T-helper 9 cell (primary cell): ENCODE data around the gene RPS18.

Experiments used
- DNase-seq: peaks from one replicate; pipeline ENCODE4 v3.0.0-alpha.2; 2020

Gene RPS18

DNA sequence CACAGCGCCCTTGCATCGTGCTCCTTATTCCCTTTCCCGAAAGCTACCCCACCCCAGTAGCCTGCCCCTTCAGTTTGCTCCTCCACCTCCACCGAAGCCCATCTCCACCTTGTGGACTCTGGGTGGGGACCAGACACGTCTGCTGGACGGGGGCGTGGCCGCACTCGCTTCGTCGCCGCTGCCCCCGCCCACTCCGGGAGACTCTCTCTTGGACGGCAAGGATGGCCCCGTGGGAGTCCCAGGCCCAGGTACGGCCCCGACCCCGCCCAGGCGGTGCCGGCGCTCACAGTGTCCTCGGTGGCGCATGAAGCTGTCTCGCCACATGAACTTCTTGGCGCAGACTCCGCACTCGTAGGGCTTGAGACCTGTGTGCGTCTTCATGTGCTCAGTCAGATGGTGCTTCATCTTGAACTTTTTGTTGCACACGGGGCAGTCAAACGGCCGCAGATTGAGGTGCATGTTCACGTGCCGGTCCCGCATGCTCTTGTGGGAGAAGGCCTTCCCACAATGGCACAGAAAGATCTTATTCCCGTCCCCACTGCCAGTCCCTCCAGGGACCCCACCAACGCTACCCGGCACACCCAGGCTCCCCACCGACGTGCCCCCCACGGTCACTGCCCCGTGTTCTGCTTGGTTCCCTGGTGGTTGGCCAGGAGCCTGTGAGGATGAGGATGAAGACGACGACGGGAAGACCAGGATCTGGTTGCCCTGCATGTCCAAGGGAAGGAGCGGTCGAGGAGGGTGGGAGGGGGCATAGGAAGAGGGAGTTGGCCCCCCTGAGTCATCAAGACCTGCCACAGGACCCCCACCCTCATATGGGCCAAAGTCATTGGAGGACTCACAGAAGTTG is 43.3 kb downstream of the RPS18 start:
- DNase-seq, result no peak

DNA sequence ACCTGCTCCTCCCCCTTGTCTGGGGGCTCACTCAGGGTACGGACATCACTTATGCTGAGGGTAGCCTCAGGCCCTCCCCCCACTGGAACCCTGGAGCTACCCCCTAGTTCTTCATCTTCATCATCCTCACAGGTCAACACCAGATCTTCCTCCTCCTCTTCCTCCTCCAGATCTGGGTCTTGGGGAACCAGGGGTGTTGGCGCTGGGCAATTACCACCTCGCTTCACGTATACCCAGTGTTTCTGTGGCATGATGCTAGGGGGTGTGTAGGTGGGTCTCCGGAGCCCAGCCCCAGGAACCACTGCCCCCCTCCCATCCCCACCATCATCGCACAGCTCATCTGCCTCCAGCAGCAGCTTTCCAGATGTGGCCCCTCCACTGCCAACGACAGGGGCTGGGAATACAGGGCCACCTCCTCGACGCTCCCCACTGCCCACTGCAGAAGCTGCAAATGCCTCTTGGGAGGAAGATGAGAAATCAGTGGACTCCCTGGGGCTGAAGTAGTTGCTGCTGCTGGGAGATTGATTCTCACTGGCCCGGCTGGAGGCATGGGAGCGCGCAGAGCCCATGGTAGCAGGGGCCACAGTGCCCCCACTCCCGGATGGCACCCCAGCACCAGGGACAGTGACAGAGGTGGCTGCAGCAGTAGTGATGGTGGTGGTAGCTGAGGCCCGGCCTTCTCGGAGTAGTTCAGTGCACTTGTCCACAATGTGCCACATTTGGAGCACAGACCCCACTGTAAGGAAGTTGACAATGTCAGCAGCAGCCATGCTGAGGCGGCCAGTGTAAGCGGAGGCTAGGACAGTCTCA is 44.1 kb downstream of the RPS18 start:
- DNase-seq, result no peak

DNA sequence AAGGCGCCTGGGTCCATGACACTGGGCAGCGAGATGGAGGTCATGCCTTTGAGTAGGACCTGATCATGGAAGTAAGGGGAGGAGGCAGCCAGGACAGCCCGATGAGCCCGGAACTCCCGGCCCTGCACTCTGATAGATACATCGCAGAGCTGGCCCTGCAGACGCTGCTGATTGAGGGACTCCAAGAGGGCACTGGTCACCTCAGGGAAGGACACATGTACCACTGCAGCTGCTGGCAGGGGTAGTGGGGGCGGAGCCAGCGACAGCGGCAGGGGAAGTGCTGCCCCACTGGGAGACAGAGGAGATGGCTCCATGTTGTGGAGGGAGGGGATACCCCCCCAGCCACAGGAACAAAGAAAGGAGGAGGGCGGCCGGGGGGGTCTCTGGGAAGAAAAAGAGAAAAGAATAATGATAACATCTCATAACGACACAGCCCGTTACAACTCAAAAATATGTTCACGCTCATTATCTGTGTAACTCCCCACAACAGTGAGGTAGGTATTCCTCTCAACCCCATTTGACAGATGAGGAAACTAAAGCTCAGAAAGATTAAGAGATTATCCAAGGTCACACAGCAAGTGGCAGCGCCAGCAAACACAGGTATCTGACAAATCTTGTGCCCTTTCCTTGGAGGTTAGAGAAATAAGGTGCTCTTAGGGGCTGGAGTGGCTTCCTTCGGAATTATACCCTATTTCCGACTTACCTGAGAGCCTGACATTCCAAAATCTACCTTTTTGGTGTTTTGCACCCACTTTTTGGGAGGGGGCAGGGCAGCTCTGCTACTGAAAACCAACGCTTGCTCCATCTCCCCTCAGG is 44.9 kb downstream of the RPS18 start:
- DNase-seq, result no peak

DNA sequence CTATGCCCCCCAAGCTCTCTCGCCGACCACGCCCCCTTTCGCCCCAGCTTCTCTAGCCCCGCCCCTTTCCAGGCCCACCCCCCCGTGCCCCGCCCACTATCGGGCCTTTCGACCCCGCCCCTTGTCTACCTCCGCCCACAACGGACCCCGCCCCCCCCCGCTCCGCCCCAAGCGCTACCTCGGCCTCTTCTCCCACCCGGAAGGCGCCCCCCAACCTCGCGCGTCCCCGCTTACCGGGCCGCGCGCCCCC is 45.5 kb downstream of the RPS18 start:
- DNase-seq, result no peak

DNA sequence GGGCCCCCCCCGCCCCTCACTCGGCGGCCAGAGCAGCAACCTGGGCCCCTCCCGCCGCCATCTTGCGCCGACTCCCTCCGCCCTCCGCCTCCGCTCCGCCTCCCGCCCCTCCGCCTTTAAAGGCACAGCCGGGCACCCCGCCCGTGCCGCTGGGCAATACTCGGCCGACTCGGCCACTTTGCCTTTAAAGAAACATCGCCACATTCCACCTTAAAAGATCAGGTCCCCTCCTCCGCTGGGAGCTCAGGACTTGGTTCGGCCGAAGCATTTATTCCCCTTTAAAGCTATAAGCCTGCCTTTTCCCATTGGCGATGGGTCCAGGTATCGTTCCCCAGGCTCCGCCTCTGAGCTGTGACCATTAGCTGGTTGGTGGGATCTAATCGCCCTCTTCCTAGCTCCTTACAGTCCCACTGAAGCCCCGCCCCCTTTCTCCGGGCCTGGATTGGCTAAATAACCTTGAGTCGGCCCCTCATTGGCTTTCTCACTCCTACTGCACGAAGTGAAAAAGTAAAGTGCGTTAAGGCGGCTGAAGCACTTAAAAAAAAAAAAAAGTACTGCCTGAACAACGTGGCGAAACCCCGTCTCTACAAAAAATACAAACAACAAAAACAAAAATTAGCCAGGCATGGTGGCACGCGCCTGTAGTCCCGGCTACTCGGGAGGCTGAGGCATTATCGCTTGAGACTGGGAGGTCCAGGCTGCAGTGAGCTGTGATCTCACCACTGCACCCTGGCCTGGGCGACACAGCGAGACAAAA is 46.0 kb downstream of the RPS18 start, which contains the start of gene ZBTB22:
TSS of gene ZBTB22 (minus strand) at position 76 of the 757 bp plus-strand sequence. CDS start 828 bp downstream, outside the sequence.
- peak; percentile 93 for DNase-seq

DNA sequence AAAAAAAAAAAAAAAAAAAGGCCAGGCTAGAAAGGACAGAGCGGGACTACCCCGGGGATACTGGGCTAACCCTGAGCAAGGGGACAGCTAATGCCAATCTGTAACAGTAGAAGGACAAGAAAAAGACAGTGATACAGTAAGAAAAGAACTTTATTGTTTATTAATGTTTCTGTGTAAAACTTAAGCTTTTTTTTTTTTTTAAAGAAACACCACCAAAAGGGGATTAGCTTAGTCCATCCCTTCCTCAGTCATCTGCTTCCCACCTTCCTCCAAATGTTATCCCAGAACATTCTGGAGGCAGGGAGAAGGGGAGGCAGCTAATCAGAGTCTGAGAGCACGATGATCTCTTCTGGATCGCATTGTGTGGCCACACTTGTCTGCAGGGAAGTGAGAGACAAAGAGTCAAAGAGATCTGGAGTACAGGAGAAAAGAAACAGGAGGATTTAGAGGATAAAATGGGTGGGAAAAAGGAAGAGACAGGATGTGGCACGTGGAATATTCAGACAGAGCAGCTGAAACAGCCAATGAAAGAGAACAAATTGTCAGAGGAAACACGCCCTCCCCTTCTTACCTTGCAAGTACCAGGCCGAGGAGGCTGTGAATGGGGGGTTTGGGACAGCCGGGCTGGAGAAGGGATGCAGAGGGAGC is 46.7 kb downstream of the RPS18 start:
- DNase-seq, result no peak

DNA sequence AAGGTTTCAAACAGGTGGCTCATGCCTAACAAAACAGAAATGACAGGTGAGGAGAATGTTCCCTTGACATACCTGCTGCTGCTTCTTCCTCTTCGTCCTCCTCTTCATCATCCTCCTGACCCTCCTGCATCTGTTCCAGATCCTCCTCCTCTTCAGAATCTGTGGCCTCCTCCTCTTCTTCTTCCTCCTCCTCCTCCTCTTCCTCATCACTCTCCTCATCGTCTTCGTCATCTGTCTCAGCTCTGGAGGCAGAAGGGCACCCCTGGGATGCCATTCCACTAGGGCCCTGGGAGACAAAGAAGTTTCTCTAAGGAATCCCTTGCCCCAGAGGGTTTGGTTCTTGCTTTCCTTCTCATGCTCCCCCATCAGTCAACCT is 48.1 kb downstream of the RPS18 start:
- DNase-seq, result no peak

DNA sequence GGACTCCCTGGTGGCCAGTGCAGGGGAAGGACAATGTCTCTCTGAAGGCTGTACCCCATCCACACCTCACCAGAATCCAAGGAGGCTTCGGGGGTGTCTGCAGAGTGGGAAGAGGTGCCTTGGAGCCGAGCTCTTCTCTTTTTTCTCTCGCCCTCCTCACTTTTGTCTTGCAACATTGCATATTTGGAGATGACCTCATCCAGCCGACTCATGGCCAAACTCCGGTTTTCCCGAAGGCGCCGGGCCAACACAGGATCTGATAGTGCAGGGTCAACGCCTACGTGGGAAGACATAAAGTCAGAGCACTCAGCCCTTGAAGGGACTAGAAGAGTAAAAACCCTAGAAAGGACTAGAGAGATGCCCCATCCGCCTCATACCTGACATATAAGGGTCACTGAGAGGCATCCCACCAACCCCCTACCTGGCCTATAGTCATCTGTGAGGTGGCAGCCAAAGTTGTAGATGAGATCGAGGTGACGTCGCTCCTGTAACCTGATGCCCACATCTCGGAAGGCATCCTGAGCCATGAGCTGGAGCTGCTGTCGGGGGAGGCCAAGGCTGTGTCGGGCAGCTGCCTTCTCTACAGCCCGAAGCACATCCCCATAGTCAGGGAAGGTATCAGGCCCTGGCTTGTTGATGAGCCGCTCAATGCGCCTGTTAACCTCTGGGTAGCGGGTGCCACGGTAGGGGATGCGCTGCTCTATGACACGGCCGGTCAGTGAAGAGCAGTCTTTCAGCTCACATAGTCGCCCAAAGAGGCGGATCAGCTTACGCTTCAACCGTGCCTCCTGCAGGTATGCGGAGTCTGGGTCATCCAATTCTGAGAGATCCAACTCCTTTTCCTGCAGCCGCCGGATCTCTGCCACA is 48.7 kb downstream of the RPS18 start:
- no peak for DNase-seq

DNA sequence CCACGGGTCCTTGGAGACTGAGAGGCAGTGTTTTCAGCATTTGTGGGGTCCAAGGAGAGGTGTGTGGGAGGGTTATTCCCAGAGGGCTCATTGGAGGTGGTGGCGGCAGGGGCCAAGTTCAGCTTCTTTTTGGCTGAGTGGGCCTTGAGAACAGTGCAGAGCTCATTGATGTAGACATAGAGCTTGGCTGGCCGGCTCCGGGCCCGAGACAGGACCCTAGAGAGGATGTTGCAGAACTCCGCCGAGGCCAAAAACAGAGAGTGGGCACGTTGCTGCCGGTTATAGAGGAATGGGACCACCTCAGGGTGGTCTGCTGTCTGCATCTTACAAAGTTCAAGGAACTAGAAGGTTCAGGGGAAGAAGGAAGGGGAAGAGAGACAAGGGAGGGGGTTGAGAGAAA is 49.4 kb downstream of the RPS18 start:
- no peak for DNase-seq

DNA sequence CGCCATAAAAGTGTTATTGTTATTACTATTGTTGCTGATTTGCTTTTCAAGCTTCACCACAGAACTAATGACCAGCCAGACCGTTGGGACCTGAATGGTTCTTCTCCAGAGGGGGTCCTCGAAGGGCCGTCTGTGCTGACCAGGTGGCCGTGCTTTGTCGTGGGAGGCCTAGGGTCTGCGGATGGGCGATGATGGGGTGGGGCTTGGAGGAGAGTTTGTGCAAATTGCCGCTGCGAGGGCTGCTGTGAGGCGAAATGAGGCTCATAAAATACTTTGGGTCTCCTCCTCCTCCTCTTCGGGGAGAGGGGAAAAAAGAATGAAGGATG is 51.7 kb downstream of the RPS18 start:
- no peak for DNase-seq

DNA sequence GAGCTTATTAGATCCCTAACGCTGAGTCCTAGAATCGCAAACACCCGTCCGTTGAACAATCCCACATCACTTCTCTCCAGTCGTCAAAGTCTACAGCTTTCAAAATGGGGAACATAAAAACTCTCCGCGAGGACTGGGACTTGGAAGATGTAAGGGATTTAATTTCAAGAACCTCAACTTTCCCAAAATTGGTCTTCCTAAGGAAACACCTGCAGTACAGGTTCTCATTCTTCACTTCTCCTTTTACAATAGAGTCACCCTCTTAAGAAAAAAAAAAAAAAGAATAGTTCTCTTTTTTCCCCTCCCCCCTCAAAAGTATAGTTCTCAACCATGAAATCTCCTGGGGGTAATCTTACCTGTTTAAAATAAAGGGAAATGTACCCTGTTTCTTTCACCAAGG is 52.2 kb downstream of the RPS18 start:
- DNase-seq, result no peak
